HG03354 (cell line): ENCODE measurements around the gene CD300A.
"Not testable (repeated sequence)": the region's sequence is repeated elsewhere in the genome, so short reads cannot be mapped to it uniquely, and the experiment has no call there.

Source experiments
- ATAC-seq: cut with Tn5 transposase; IDR thresholded peaks from one replicate; pipeline ENCODE4 v1.9.1; 2021; ENCODE audit warnings: mild to moderate bottlenecking; ENCODE audit not compliant: unreplicated experiment, poor library complexity, severe bottlenecking

The CD300A gene

DNA sequence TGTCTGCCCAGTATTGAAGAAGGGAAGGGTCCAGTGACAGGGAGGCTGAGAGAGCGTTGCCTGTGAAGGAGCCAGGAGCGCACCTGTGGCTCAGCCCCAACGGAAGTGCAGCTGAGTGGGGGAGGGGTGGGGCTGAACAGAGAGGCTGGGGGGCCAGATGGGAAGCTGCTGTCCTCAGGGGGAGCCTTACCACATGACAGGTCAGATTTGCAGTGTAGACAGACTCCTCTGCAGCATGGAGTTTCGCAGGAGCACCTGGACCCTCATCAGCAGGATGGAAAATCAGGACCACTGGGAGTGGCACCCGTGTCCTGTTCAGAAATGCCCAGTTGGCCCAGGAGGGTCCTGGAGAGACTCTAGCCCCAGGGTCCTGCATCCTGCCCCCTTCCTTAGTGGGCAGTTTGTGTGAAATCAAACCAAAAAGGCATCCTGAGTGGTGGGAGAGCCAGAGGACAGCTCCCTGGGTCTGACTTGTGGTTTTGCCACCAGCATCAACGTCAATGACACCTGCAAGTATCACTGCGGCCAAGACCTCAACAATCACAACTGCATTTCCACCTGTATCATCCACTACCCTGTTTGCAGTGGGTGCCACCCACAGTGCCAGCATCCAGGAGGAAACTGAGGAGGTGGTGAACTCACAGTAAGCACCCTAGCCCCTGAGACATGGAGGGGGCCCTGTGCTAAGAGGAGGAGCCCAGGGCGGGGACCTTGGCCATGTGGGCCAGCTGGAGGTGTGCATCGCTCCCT lies 7.8 kb downstream of the CD300A start:
- no peak for ATAC-seq

DNA sequence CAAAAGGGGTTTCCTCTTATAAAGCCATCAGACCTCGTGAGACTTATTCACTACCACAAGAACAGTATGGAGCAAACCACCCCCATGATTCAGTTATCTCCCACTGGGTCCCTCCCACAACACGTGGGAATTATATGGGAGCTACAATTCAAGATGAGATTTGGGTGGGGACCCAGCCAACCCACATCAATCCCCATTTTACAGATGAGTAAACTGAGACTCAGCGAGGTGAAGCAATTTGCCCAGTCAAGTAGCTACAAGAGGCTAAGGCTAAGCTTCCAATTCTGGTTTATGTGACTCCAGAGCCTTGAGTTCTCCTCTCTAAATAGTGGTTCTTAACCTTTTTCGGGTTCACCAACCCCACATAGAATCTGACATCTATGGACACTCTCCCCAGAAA lies 8.8 kb downstream of the CD300A start:
- no peak for ATAC-seq

DNA sequence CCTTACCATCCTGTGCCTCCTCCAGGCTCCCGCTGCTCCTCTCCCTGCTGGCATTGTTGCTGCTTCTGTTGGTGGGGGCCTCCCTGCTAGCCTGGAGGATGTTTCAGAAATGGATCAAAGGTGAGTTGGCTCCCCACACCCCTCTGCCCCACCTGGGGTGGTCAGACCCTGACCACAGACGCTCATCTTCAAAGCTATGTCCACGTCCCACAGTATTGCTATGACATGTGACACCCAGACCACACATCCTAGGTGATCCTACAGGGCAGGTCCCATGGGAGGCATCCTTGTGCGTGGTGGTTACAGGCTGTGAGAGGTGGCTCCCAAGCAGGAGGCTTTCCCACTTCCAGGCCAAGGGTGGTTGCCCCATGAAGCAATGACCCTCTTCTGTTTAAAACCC lies 11.0 kb downstream of the CD300A start:
- ATAC-seq, result no peak

DNA sequence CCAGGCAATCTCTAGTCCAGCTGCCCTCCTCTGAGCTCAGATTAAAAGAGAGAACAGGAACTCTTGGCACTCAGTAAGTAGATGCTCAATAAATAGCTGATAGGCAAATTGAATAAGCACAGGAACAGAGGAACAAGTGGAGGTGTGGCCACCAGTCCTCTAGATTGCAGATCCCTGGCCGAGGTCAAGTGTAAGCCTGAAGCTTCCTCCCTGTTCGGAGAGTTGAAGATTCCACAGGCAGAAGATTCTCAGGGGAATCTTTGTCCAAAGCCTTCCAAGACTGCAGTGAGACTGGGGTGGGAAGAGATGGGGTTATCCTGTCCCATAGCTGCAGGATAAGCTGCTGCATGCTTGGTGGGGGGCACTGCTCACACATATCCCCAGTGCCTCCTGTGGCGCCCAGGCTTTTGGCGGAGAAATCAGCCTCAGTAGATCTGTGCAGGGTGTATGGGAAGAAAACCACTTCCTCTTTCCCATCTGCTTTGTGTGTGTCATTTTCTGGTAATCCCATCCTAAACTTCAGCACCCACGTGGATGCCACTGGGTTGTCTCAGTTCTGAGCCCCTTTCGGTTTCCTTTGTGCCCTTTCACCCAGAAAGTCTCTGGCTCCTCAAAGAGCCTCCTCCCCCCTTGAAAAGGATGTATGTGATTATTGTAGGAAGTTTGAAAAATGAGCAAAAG lies 12.1 kb downstream of the CD300A start:
- no peak for ATAC-seq

DNA sequence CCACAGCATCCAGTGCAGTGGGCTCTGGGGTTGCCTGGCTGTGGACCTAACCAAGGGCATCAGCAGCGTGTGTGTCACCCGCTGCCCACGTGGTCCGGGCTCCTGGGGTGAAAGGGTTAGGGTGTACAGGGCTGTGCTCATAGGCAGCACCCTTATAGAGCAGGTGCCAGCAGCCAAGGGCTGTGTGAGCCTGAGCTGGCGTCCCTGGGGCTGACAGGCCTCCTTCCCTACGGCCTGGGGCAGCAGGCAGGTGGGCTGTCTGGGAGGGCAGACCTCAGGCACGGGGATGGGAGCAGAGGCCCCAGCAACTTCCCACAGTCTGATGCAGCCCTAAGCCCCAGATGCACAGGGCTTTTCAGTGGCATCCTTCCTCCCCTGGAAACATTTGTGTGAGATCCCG lies 13.9 kb downstream of the CD300A start:
- no peak for ATAC-seq

DNA sequence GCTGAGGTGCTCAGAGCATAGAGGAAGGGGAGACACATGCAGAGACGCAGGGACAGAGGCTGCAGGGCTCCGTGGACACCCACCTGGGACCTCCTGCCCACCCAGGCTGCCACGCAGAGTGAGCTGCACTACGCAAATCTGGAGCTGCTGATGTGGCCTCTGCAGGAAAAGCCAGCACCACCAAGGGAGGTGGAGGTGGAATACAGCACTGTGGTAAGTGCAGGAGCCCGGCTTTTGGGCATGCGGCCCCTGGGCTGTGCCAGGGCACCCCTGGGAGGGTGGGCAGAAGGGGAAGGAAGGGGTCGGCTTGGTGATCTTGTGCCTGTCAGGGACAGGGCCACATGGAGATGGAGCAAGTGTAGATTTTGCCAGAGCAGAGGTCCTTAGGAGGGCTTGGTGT lies 15.2 kb downstream of the CD300A start:
- ATAC-seq, result no peak

DNA sequence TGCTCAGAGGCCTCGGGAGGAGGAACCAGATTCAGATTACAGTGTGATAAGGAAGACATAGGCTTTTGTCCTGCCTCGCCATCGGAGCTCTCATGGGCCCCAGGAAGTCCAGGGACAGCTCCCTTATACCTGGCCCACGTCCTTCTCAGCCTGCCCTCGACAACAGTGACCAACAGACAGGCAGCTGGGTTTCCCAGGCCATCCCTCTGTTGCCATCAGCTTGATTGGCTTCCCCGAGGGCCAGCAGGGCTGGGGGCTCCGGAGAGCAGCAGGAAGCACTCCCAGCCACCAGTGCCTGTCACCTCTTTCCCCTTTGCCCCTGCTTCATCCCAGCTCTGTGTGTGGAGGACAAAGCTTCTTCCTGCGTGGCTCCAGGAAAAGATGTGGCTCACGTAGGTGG lies 17.6 kb downstream of the CD300A start:
- no peak for ATAC-seq

DNA sequence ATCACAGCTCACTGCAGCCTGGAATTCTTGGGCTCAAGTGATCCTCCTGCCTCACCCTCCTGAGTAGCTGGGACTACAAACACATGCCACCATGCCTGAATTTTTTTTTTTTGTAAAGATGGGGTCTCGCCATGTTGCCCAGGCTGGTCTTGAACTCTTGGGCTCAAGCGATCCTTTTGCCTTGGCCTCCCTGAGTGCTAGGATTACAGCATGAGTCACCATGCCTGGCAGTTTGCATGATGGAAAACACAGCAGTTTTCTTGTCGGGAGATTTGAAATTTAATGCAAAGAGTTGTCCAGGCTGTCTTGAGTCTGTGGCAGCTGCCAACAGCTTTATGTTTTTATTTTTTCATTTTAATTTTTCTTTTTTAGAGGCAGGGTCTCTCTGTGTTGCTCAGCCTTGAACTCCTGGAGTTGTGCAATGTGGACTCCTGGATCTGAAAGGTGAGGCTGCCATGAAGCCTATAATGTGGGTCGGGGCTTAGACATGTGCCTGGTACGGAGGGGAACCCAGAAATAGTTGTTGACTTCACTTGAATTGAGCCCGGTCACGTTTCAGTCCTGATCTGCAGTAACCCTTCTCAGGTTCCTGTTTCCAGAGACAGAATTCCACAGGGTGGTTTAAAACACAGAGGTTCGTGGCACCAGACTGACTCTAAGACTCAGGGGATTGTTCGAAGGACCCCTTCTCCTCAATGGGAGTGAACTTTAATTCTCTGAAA lies 18.7 kb downstream of the CD300A start:
- ATAC-seq, result no peak

DNA sequence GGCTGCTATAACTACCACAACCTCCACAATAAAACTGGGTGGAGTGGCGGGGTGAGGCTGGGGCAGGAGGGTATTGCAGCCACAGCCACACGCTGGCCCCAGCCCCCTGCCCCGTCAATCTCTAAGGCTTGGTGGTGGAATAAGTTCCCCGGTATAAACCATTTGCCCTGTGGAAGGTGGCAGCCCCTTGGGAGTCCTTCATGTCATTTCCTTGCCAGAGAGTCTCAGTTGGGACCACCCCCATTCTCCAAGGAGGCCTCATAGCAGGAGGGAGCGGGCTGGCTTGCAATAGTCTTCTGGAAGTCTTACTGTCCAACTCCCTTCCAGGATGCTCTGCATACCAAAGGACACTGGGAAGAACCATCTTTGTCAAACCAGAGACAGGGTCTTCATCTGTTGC lies 19.4 kb downstream of the CD300A start:
- ATAC-seq, result no peak

DNA sequence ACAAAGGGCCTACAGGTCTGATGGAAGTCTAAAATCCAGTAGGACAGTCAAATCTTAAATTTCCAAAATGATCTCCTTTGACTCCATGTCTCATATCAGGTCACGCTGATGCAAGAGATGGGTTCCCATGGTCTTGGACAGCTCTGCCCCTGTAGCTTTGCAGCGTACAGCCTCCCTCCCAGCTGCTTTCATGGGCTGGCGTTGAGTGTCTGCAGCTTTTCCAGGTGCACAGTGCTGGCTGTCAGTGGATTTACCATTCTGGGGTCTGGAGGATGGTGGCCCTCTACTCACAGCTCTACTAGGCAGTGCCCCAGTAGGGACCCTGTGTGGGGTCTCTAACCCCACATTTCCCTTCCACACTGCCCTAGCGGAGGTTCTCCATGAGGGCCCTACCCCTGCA lies 21.8 kb downstream of the CD300A start:
- not testable (repeated sequence) for ATAC-seq

DNA sequence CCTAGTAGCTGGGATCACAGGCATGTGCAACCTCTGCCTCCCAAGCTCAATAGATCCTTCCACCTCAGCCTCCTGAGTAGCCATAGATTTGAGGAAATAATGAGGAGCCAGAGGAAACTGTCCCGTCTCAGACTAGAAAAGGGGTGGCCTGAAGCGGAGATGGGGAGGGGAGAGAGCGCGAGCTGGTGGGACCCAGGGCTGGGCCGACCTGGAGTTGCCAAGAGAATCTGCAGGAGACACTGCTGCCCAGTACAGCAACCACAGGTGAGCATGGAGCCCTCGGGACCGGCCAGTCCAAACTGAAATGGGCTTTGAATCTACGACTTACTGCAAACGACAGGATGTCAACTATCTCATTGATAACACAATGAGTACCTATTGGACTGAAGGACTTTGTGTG lies 24.3 kb downstream of the CD300A start:
- no peak for ATAC-seq

DNA sequence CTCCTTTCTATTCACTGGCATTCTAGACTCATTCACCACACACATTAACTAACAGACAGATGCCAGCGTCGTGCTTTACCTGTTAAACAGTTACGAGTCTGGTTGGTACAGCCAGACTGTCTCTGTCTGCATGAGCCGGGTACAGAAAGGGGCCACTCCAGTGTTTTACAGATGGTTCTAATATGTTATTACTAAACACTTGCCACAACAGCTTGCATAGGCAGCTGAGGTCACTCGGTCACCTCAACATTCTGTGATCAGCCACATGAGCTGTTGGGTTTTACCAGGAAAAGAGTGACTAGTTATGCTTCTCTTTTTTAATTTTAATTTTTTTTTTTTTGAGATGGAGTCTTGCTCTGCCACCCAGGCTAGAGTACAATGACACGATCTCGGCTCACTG lies 25.2 kb downstream of the CD300A start:
- no peak for ATAC-seq

DNA sequence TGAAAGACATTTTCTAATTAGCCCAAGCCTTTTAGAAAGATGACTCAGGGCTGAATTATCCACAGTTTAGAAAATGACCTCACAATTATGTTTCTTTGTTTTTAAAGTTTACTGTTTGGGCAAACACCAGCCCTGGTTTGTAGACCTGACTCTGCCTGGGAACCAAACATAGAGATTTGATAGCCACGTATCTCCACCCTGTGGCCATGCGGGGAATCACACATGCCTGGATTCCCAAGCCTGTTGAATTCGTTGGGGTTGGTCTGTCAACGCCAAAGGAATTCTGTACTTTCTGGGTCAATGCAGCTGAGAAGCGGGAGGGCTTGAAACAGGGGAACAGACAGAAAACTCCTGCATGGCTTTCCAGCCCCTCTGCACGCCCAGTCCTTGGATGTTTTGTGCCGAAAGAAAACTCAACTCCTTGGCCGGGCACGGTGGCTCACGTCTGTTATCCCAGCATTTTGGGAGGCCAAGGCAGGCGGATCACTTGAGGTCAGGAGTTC lies 26.9 kb downstream of the CD300A start:
- ATAC-seq, result peak; percentile 57

DNA sequence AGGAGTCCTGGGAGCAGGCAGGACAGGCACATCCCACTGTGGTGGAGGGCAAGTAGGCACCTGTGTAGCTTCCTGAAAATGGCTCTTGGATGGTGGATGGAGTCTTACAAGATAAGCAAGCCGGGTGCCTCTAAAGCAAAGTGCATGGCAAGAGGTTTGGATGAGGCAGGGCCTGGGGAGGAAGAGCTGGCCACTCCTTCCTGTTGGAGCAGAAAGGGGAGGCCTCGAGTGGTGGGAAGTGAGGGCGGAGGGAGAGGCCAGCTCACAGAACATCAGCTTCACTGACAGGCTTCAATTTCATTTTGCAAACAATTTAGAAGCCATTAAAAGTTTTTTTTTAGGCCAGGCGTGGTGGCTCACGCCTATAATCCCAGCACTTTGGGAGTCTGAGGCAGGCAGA lies 31.0 kb downstream of the CD300A start:
- ATAC-seq, result no peak

DNA sequence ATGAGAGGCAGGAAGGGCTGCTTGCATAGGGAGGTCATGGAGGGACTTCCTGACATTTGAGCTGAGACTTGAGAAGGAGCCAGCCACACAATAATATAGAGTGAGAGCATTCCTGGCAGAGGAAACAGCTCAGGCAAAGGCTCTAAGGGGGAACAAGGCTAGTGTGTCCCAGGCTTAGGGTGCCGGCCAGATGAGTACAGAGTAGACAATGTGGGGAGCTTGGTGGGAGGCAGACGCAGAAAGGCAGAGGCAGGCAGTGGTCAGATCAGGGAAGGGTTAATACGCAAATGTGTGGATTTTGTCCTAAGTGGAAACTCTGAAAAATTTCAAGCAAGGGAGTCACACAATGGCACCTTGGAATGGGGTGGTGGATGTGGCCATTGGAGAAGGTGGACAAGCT lies 33.6 kb downstream of the CD300A start:
- no peak for ATAC-seq

DNA sequence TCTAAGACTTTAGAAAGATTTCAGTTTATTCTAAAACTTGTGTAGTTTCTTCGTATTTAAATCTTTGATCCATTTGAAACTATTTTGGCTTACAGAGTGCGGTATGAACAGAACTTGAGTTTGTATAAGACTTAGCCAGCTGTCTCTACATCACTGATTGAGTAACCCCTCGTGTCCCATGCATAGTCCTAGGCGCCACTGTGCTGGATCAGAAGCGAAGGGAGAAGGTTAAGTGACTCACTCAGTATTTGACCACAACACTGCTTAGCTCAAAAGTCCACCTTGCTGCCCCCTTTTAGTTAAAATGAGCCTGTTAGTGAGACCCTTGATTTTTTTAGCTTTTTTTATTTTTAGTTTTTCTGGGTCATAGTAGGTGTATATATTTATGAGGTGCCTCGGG lies 36.4 kb downstream of the CD300A start:
- ATAC-seq, result no peak

DNA sequence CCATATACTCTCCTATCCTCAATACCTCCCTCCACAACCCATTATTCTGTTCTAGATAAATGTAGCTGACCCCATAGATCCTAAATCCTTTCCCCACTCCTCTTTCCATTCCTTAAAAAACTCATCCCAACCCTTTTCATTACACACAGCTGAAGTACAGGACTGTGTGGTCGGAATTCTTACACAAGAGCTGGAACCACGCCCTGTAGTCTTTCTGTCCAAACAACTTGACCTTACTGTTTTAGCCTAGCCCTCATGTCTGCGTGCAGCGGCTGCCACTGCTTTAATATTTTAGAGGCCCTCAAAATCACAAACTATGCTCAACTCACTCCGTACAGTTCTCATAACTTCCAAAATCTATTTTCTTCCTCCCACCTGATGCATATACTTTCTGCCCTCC lies 37.5 kb downstream of the CD300A start:
- ATAC-seq, result not testable (repeated sequence)

DNA sequence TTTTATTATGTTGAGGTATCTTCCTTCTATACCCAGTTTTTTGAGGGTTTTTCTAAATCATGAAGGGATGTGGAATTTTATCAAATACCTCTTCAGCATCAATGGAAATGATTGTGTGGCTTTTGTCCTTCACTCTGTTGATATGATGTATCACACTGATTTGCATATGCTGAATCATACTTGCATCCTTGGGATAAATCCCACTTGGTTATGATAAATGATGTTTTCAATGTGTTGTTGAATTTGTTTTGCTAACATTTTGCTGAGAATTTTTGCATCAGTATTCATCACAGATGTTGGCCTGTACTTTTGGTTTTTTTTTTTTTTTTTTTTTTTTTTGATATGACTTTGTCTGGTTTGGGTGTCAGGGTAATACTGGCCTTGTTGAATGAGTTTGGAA lies 41.7 kb downstream of the CD300A start:
- ATAC-seq, result no peak

DNA sequence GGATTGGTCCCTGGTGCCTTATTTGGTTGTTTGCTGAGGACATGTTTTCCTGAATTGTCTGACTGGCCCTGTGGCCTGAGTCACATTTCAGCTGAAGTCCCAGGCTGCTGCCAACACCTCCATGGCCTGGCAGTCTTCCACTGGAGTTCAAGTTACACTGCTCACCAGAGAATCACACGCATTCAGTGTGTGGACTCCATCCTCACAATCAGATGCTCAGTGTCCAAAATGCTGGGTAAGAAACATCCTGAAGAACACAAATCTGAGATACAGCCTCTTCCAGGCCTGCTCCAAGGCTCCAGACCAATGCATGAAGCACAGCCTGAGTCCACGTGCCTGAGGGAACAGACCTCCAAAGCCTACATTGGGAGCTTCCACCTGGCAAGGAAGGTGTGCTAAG lies 45.6 kb downstream of the CD300A start:
- no peak for ATAC-seq

DNA sequence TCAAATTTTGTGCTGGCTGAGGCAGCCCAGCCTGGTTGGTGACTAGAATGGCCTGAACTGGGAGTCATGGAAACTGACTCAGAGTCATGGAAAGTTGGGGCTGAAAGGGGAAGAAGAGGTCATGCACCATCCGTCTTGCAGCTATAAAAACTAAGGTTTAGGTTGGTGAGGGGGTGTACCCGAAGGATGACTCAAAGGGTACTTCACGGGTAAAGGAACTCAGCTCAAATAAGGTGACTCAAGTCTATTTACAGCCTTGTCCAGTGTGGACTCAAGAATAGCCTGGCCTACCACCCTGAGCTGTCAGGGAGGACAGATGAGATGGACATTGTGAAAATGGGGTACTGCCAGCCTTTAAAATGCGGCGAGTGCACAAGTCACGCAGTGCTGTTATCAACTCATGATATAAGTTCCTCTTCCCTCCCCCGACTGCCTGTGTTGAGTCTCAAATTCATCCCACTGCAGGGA lies 46.2 kb downstream of the CD300A start:
- peak; percentile 62 for ATAC-seq
